ENCODE data around the gene PGM3. TPM values are rescaled to one million over a fixed set of nuclear protein-coding genes. Genes with fewer than 3 reads are reported as not detected.

The PGM3 gene
- total RNA-seq, 2 experiments from 2014 or later, result 13.2 to 17.5 TPM

DNA sequence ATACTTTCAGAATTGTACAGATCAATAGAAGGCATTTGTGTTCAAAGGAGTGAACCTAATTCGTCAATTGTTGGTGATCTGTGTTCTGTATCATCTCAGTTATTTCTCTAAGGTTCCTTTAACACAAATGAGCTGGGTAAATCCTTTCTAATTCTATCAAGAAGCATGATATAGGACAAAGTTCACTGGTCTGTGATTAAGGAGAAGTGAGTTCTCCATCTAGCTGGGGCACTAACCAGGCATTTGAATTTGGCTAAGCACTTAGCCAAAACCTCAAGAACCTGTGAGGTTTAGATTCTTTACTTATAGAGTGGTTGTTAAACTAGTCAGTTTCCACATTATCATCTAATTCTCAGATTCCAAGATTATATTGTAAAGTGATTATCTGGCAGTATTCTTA lies 75.3 kb downstream of the PGM3 start:
- CTCF ChIA-PET, result interaction anchor here (1.1 to 3.1 kb wide), 4 partner anchors 8 to 51 kb away, joined by 3 to 17 read pairs (median 5); partner anchors contain the start of gene DOP1A
- H3K36me3 Mint-ChIP-seq (ENCODE audit: low read depth), result peaks cover 7% of the 10 kb centered on the region
- POLR2A ChIA-PET, result interaction anchor here (0.9 kb wide), 1 partner anchor 9 kb away, joined by 3 read pairs; no protein-coding TSS in a partner anchor
- intact Hi-C loops (cut with micrococcal nuclease), result no loop called here
- H3K27ac Mint-ChIP-seq, result no peak overlapping the region
- DNase-seq (no peak), ATAC-seq (no peak)
- no peaks in the 10 kb centered on the region for H3K9me3 Mint-ChIP-seq
- TF ChIP-seq, protein P1, sequence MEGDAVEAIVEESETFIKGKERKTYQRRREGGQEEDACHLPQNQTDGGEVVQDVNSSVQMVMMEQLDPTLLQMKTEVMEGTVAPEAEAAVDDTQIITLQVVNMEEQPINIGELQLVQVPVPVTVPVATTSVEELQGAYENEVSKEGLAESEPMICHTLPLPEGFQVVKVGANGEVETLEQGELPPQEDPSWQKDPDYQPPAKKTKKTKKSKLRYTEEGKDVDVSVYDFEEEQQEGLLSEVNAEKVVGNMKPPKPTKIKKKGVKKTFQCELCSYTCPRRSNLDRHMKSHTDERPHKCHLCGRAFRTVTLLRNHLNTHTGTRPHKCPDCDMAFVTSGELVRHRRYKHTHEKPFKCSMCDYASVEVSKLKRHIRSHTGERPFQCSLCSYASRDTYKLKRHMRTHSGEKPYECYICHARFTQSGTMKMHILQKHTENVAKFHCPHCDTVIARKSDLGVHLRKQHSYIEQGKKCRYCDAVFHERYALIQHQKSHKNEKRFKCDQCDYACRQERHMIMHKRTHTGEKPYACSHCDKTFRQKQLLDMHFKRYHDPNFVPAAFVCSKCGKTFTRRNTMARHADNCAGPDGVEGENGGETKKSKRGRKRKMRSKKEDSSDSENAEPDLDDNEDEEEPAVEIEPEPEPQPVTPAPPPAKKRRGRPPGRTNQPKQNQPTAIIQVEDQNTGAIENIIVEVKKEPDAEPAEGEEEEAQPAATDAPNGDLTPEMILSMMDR (IDR thresholded peaks at IDR 0.05), result no peak
- no peaks in the 10 kb centered on the region for H3K4me1 Mint-ChIP-seq (ENCODE audit: low read depth)
- H3K27me3 Mint-ChIP-seq, result no peaks in the 10 kb centered on the region
- H3K4me3 Mint-ChIP-seq, result no peak overlapping the region

Other genes starting within 250 kb of the PGM3 start
- 1 to 10 TPM; 6.7 to 7.6 TPM for gene UBE3D, start 127.4 kb downstream of the PGM3 start, total RNA-seq
- gene DOP1A, start 125.6 kb downstream of the PGM3 start, total RNA-seq, result 1 to 10 TPM; 6.6 to 7.7 TPM
- 1 to 10 TPM; 1.5 to 1.6 TPM for gene RWDD2A, start 92 bp upstream of the PGM3 start, total RNA-seq
- gene ME1, start 237.8 kb upstream of the PGM3 start, total RNA-seq, result under 1 TPM; 0.25 to 0.49 TPM

All from activated CD8-positive, alpha-beta T cell treated with anti-CD3 and anti-CD28 coated beads for 36 hours (primary cell).